Endothelial cell of umbilical vein (primary cell): ENCODE data around the gene SLC39A11. TPM values are rescaled to one million over a fixed set of nuclear protein-coding genes. Genes with fewer than 3 reads are reported as not detected.

Experiments used
- BruUV-seq: library from RNA; stranded (reverse); fragments of 400-500 nt; replicated peaks from 2 replicates; lab custom pipeline; 2021; lab: Mats Ljungman, UMichigan
- CTCF ChIA-PET: fragments of 300-600, 350-600 bp; sonication (Branson Sonifier 250); formaldehyde crosslinking; loops from one replicate; lab custom pipeline; 2021; ENCODE audit warnings: antibody characterized with exemption, inconsistent platforms; lab: Charles Lee
- POLR2A ChIA-PET: fragments of 300-600, 350-600 bp; sonication (Branson Sonifier 250); formaldehyde crosslinking; loops from one replicate; lab custom pipeline; 2021; ENCODE audit warnings: antibody characterized with exemption, inconsistent platforms; lab: Charles Lee
- DNase-seq: peaks from one replicate; pipeline ENCODE4 v3.0.0-alpha.2; 2011; ENCODE audit warnings: low read depth, low spot score
- FAIRE-seq: peaks from 2 replicates; lab custom pipeline; 2011; peaks lifted over from hg19 to GRCh38; lab: Jason Lieb, UNC
- H2AFZ ChIP-seq: 2 replicates; pipeline ENCODE4 v1.6.0; 2012; ENCODE audit warnings: low read depth, low read length, control low read depth, inconsistent platforms
- H3K27ac ChIP-seq: 2 replicates; pipeline ENCODE4 v1.5.1; 2011; ENCODE audit warnings: low read depth, mild to moderate bottlenecking, control low read depth, low read length, moderate library complexity; ENCODE audit not compliant: insufficient read depth
- H3K27me3 ChIP-seq, 2 experiments: 2 replicates each; pipeline versions ENCODE4 v1.6.0 to v1.6.1; 2011; ENCODE audit warnings: low read length in 2 of 2, mixed read lengths in 1 of 2; ENCODE audit not compliant: control insufficient read depth in 2 of 2, insufficient read depth in 2 of 2
- H3K36me3 ChIP-seq, 2 experiments: 2 replicates in 1 of 2; 3 replicates in 1 of 2; pipeline ENCODE4 v1.5.1; 2011; ENCODE audit warnings: low read length in 2 of 2, mild to moderate bottlenecking in 1 of 2, moderate library complexity in 1 of 2; ENCODE audit not compliant: control insufficient read depth in 2 of 2, insufficient read depth in 2 of 2; ENCODE audit errors: extremely low read depth in 1 of 2
- H3K4me1 ChIP-seq: 3 replicates; pipeline ENCODE4 v1.5.1; 2011; ENCODE audit warnings: mild to moderate bottlenecking, low read length; ENCODE audit not compliant: control insufficient read depth, insufficient read depth; ENCODE audit errors: extremely low read depth
- H3K4me2 ChIP-seq: 2 replicates; pipeline ENCODE4 v1.6.1; 2011; ENCODE audit warnings: low read length, control low read depth, mixed read lengths; ENCODE audit not compliant: insufficient read depth
- H3K4me3 ChIP-seq, 3 experiments: fragments of 200-600 bp in 1 of 3; sonication (generic), shearing (Covaris generic) in 1 of 3; replicated peaks in 1 of 3; 2 replicates each; pipeline ENCODE4 v1.5.1; 2011 to 2016; ENCODE audit warnings: control low read depth in 3 of 3, low read length in 3 of 3, mild to moderate bottlenecking in 2 of 3, inconsistent platforms in 1 of 3, low read depth in 1 of 3, moderate library complexity in 1 of 3; ENCODE audit not compliant: insufficient read depth in 1 of 3
- H3K79me2 ChIP-seq: 2 replicates; pipeline ENCODE4 v1.6.0; 2012; ENCODE audit warnings: low read length, inconsistent platforms; ENCODE audit not compliant: control insufficient read depth, insufficient read depth
- H3K9ac ChIP-seq: replicated peaks from 2 replicates; pipeline ENCODE3; 2011; ENCODE audit warnings: low read length, control low read depth; ENCODE audit not compliant: insufficient read depth; ENCODE audit errors: extremely low read depth
- H3K9me1 ChIP-seq: replicated peaks from 3 replicates; pipeline ENCODE4 v1.6.0; 2011; ENCODE audit warnings: mild to moderate bottlenecking, low read length; ENCODE audit not compliant: control insufficient read depth, insufficient read depth; ENCODE audit errors: extremely low read depth
- H3K9me3 ChIP-seq: replicated peaks from 2 replicates; pipeline ENCODE4 v1.5.1; 2012; ENCODE audit warnings: low read length, inconsistent platforms; ENCODE audit not compliant: control insufficient read depth, insufficient read depth
- H4K20me1 ChIP-seq: replicated peaks from 2 replicates; pipeline ENCODE3; 2011; ENCODE audit warnings: mild to moderate bottlenecking, low read length; ENCODE audit not compliant: control insufficient read depth, insufficient read depth; ENCODE audit errors: extremely low read depth
- EZH2 ChIP-seq: IDR thresholded peaks from 2 replicates; pipeline ENCODE4 v1.6.1; 2012; ENCODE audit warnings: borderline replicate concordance, low read depth, mild to moderate bottlenecking, moderate library complexity, low read length, inconsistent platforms; ENCODE audit not compliant: severe bottlenecking
- FOS ChIP-seq: IDR thresholded peaks from 2 replicates; pipeline ENCODE4 v1.6.1; 2011; ENCODE audit warnings: mild to moderate bottlenecking, low read length, moderate library complexity, borderline replicate concordance; ENCODE audit not compliant: insufficient read depth
- GATA2 ChIP-seq: IDR thresholded peaks from 2 replicates; pipeline ENCODE4 v1.7.0; 2011; ENCODE audit warnings: low read depth, mild to moderate bottlenecking, moderate library complexity, mixed read lengths, low read length; ENCODE audit not compliant: insufficient read length, insufficient read depth
- dilution Hi-C: fragments of 300-500 bp; cut with MboI; formaldehyde crosslinking; loops from one replicate; pipeline ENCODE4 v1.15.0; 2019; ENCODE audit warnings: low sequenced_read_pairs; ENCODE audit not compliant: extremely low pct_ligation_motif_present
- intact Hi-C: fragments of 100-400 bp; cut with micrococcal nuclease; formaldehyde crosslinking; loops from one replicate; pipeline ENCODE4 v1.10.0; 2022
- polyA plus RNA-seq, 4 experiments: library from polyadenylated mRNA; depleted of rRNA in 3 of 4; stranded (reverse) in 3 of 4; unstranded in 1 of 4; fragments of >200 nt; gene quantifications; 2 replicates each; pipeline versions ENCODE4 v1.2.1 to v1.2.3, GENCODE V29; 2011 to 2012; ENCODE audit warnings: missing spikeins in 1 of 4
- total RNA-seq: library from RNA; stranded (reverse); gene quantifications from 2 replicates; pipeline ENCODE4 v1.2.3, GENCODE V29; 2021

The SLC39A11 gene
- total and polyA plus RNA-seq, 2 donors (not counting 3 experiments of a cell fraction or from before 2014, with no cell fraction given) = 8.1 to 11.9 TPM

- Histone ChIP-seq H3K27me3 (no peaks in the 10 kb centered on the region), H3K27ac (no peak overlapping the region), H2AFZ (no peak overlapping the region), H3K4me1 (no peaks in the 10 kb centered on the region), H3K9me1 (no peaks in the 10 kb centered on the region), H4K20me1 (no peaks in the 10 kb centered on the region), H3K9ac (no peak overlapping the region), H3K36me3 (no peaks in the 10 kb centered on the region), H3K4me3 (no peak overlapping the region), H3K4me2 (no peak overlapping the region), H3K79me2 (no peaks in the 10 kb centered on the region), H3K9me3 (no peaks in the 10 kb centered on the region)
- no peak for TF ChIP-seq EZH2
- TF ChIP-seq FOS = no peak
- TF ChIP-seq GATA2 = no peak
- no TSS peak for BruUV-seq
- no peak for DNase-seq
- intact Hi-C loops = no loop called here
- ChIA-PET POLR2A (no interaction called here), CTCF (no interaction called here)
- FAIRE-seq = no peak
- dilution Hi-C loops = no loop called here
Observed at GRCh38 chr17:72804949-72805707, 287.4 kb downstream of the SLC39A11 start.

DNA sequence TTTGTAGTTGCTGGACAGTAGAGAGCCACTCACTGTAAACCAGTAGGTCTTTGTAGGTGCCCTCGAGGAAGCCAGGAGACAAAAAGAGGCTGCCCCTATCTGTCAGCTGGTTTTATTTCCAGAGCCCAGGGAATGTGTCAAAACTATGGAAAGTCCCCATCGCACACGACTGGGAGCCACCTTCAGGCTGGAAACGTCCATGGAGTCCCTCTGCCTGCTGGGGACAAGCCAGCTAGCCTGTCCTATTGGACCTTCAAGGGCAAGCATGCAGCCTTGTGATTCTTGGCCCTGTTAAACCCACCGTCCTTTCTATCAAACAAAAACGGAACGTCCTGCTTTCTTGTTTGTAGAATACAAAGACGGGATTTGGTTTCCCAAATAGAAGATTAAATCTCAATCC is 289.8 kb downstream of the SLC39A11 start:
- Histone ChIP-seq H3K79me2 (no peaks in the 10 kb centered on the region), H3K9me1 (no peaks in the 10 kb centered on the region), H3K4me2 (no peak overlapping the region), H3K36me3 (no peaks in the 10 kb centered on the region), H3K9ac (no peak overlapping the region), H4K20me1 (no peaks in the 10 kb centered on the region), H3K9me3 (no peaks in the 10 kb centered on the region), H3K27ac (no peak overlapping the region), H3K27me3 (no peaks in the 10 kb centered on the region), H3K4me1 (no peaks in the 10 kb centered on the region), H2AFZ (no peak overlapping the region), H3K4me3 (no peak overlapping the region)
- no peak for TF ChIP-seq FOS
- TF ChIP-seq GATA2 = no peak
- no peak for DNase-seq
- POLR2A ChIA-PET = no interaction called here
- CTCF ChIA-PET = no interaction called here
- intact Hi-C loops = no loop called here
- no TSS peak for BruUV-seq
- no peak for FAIRE-seq
- dilution Hi-C loops = no loop called here
